OCI-LY3 (cell line): Measurements from ENCODE around the gene MND1.
A peak's percentile ranks its signal among the peaks of the same experiment; 100 is the strongest.

Source experiments
- H2AFZ ChIP-seq: fragments of 200-600, 300-600 bp; shearing (Covaris generic); 2 replicates; pipeline ENCODE4 v1.6.0; 2014; ENCODE audit warnings: antibody characterized with exemption, low read depth, low read length
- H3K27ac ChIP-seq: fragments of 200-600, 300-600 bp; sonication (generic); 2 replicates; pipeline ENCODE4 v1.5.1; 2014; ENCODE audit warnings: mild to moderate bottlenecking, low read length, moderate library complexity, mixed read lengths
- H3K27me3 ChIP-seq: fragments of 200-600, 300-600 bp; sonication (generic); 2 replicates; pipeline ENCODE4 v1.6.1; 2014; ENCODE audit warnings: low read depth, low read length, mixed read lengths
- H3K36me3 ChIP-seq: fragments of 200-600, 300-600 bp; sonication (generic); replicated peaks from 2 replicates; pipeline ENCODE3; 2014; ENCODE audit warnings: low read depth, low read length, mixed read lengths
- H3K4me1 ChIP-seq: fragments of 300-600, 200-600 bp; sonication (generic); 2 replicates; pipeline ENCODE4 v1.6.1; 2014; ENCODE audit warnings: low read length, mixed read lengths
- H3K4me2 ChIP-seq: fragments of 200-600, 300-600 bp; sonication (generic); 2 replicates; pipeline ENCODE4 v1.6.1; 2014; ENCODE audit warnings: low read length, mixed read lengths
- H3K4me3 ChIP-seq: fragments of 300-600, 200-600 bp; sonication (generic); 2 replicates; pipeline ENCODE4 v1.5.1; 2014; ENCODE audit warnings: antibody characterized with exemption, mild to moderate bottlenecking, low read length, moderate library complexity
- H3K79me2 ChIP-seq: fragments of 300-600, 200-600 bp; shearing (Covaris generic); 2 replicates; pipeline ENCODE4 v1.6.1; 2014; ENCODE audit warnings: mild to moderate bottlenecking, low read length, mixed read lengths
- H3K9ac ChIP-seq: fragments of 300-600, 200-600 bp; shearing (Covaris generic); 2 replicates; pipeline ENCODE4 v1.6.0; 2014; ENCODE audit warnings: mild to moderate bottlenecking, low read length, moderate library complexity
- H3K9me3 ChIP-seq: fragments of 200-600, 300-600 bp; shearing (Covaris generic); 2 replicates; pipeline ENCODE4 v1.6.1; 2014; ENCODE audit warnings: low read length, mixed read lengths; ENCODE audit not compliant: insufficient read depth
- H4K20me1 ChIP-seq: fragments of 200-600, 300-600 bp; sonication (generic); 2 replicates; pipeline ENCODE4 v1.6.1; 2016; ENCODE audit warnings: low read length, mixed read lengths; ENCODE audit not compliant: insufficient read depth
- EZH2phosphoT487 ChIP-seq: fragments of 200-600 bp; shearing (Covaris generic); IDR thresholded peaks from 2 replicates; pipeline ENCODE4 v1.6.1; 2018; ENCODE audit warnings: antibody characterized with exemption, mixed run types, low read depth
- TF ChIP-seq, protein P1 (sequence below): fragments of 200-600, 300-600 bp; sonication (generic); IDR thresholded peaks from 2 replicates; pipeline ENCODE4 v1.5.1; 2014; ENCODE audit warnings: antibody characterized with exemption, low read length, low read depth

Gene MND1

GRCh38 chr4:153327247-153327646 is 17.2 kb upstream of the MND1 start:
- Histone ChIP-seq H3K4me2 (peak overlapping the region; percentile 51), H3K79me2 (no peaks in the 10 kb centered on the region), H3K27me3 (no peaks in the 10 kb centered on the region), H3K9ac (no peak overlapping the region), H3K4me3 (peak overlapping the region; percentile 9; the same call in 1 of the 2 replicates), H2AFZ (0 out of 2 replicates have a peak overlapping the region, but pooled peaks have one; percentile 4), H3K9me3 (no peaks in the 10 kb centered on the region), H3K4me1 (peaks cover 11% of the 10 kb centered on the region), H3K36me3 (peaks cover 3% of the 10 kb centered on the region), H4K20me1 (no peaks in the 10 kb centered on the region), H3K27ac (no peak overlapping the region)
- no peak for TF ChIP-seq EZH2phosphoT487
- TF ChIP-seq, protein P1, sequence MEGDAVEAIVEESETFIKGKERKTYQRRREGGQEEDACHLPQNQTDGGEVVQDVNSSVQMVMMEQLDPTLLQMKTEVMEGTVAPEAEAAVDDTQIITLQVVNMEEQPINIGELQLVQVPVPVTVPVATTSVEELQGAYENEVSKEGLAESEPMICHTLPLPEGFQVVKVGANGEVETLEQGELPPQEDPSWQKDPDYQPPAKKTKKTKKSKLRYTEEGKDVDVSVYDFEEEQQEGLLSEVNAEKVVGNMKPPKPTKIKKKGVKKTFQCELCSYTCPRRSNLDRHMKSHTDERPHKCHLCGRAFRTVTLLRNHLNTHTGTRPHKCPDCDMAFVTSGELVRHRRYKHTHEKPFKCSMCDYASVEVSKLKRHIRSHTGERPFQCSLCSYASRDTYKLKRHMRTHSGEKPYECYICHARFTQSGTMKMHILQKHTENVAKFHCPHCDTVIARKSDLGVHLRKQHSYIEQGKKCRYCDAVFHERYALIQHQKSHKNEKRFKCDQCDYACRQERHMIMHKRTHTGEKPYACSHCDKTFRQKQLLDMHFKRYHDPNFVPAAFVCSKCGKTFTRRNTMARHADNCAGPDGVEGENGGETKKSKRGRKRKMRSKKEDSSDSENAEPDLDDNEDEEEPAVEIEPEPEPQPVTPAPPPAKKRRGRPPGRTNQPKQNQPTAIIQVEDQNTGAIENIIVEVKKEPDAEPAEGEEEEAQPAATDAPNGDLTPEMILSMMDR = 0 out of 2 replicates have a peak, but pooled peaks have one; percentile 13

GRCh38 chr4:153332936-153333335 is 11.6 kb upstream of the MND1 start:
- no peaks in the 10 kb centered on the region for H3K79me2 ChIP-seq

GRCh38 chr4:153333874-153334273 is 10.6 kb upstream of the MND1 start:
- no peak overlapping the region for H3K9ac ChIP-seq
- H3K4me1 ChIP-seq = no peaks in the 10 kb centered on the region
- peaks cover 6% of the 10 kb centered on the region for H3K36me3 ChIP-seq
- H3K27me3 ChIP-seq = no peaks in the 10 kb centered on the region
- H3K27ac ChIP-seq = no peak overlapping the region
- no peak overlapping the region for H3K4me2 ChIP-seq
- H3K9me3 ChIP-seq = no peaks in the 10 kb centered on the region
- no peak overlapping the region for H3K4me3 ChIP-seq
- no peak overlapping the region for H2AFZ ChIP-seq
- H3K79me2 ChIP-seq = no peaks in the 10 kb centered on the region
- TF ChIP-seq EZH2phosphoT487 = no peak
- TF ChIP-seq, protein P1 = no peak
- no peaks in the 10 kb centered on the region for H4K20me1 ChIP-seq

More at GRCh38 chr4:153332936-153333335, 11.6 kb upstream of the MND1 start:
- Histone ChIP-seq H3K36me3 (peaks cover 6% of the 10 kb centered on the region), H3K9me3 (no peaks in the 10 kb centered on the region), H4K20me1 (no peaks in the 10 kb centered on the region), H3K27me3 (no peaks in the 10 kb centered on the region), H3K4me3 (no peak overlapping the region), H2AFZ (no peak overlapping the region), H3K9ac (no peak overlapping the region), H3K4me2 (no peak overlapping the region), H3K4me1 (no peaks in the 10 kb centered on the region), H3K27ac (no peak overlapping the region)
- TF ChIP-seq EZH2phosphoT487 = no peak
- TF ChIP-seq, protein P1 = no peak

GRCh38 chr4:153335665-153336064 is 8.8 kb upstream of the MND1 start:
- H3K9me3 ChIP-seq = no peaks in the 10 kb centered on the region
- peaks cover 5% of the 10 kb centered on the region for H3K36me3 ChIP-seq
- TF ChIP-seq, protein P1 = no peak
- no peak for TF ChIP-seq EZH2phosphoT487
- no peak overlapping the region for H3K4me2 ChIP-seq
- H3K27ac ChIP-seq = no peak overlapping the region
- H3K79me2 ChIP-seq = no peaks in the 10 kb centered on the region
- H2AFZ ChIP-seq = no peak overlapping the region
- H3K27me3 ChIP-seq = no peaks in the 10 kb centered on the region
- no peaks in the 10 kb centered on the region for H4K20me1 ChIP-seq
- H3K9ac ChIP-seq = no peak overlapping the region
- no peaks in the 10 kb centered on the region for H3K4me1 ChIP-seq
- no peak overlapping the region for H3K4me3 ChIP-seq
